Activated CD4-positive, alpha-beta memory T cell treated with anti-CD3 and anti-CD28 coated beads, Interleukin-2, amount 10 ng/mL, durations not matched to agents 7 days and 5 days (primary cell): ENCODE data around the gene KAZN. TPM values are rescaled to one million over a fixed set of nuclear protein-coding genes. Genes with fewer than 3 reads are reported as not detected.

Experiments
- CTCF ChIA-PET: fragments of 350-600 bp; sonication (Branson Sonifier 250); formaldehyde crosslinking; loops from one replicate; lab custom pipeline; 2021; ENCODE audit warnings: antibody characterized with exemption, inconsistent platforms; lab: Charles Lee
- POLR2A ChIA-PET: fragments of 350-600 bp; sonication (Branson Sonifier 250); formaldehyde crosslinking; loops from one replicate; lab custom pipeline; 2021; ENCODE audit warnings: antibody characterized with exemption; lab: Charles Lee
- DNase-seq: peaks from one replicate; pipeline ENCODE4 v3.0.0-alpha.2; 2020
- H3K27ac Mint-ChIP-seq: one replicate; pipeline ENCODE4 v1.8.0; 2021; ENCODE audit warnings: mild to moderate bottlenecking, mixed read lengths
- H3K27me3 Mint-ChIP-seq: one replicate; pipeline ENCODE4 v1.8.0; 2021; ENCODE audit warnings: mixed read lengths
- H3K36me3 Mint-ChIP-seq: one replicate; pipeline ENCODE4 v1.8.0; 2021; ENCODE audit warnings: low read depth, mixed read lengths
- H3K4me1 Mint-ChIP-seq: one replicate; pipeline ENCODE4 v1.8.0; 2021; ENCODE audit warnings: mixed read lengths
- H3K4me3 Mint-ChIP-seq: one replicate; pipeline ENCODE4 v1.8.0; 2021; ENCODE audit warnings: mild to moderate bottlenecking, mixed read lengths
- H3K9me3 Mint-ChIP-seq: one replicate; pipeline ENCODE4 v1.8.0; 2021; ENCODE audit warnings: mixed read lengths
- total RNA-seq, 2 experiments: library from RNA; stranded (reverse); gene quantifications; one replicate each; pipeline ENCODE4 v1.2.3, GENCODE V29; 2021

KAZN gene
- total RNA-seq, 2 experiments from 2014 or later = 0.30 to 0.43 TPM

GRCh38 chr1:14761291-14762153 is 163.0 kb downstream of the KAZN start:
- DNase-seq = no peak
- no peaks in the 10 kb centered on the region for H3K27me3 Mint-ChIP-seq
- H3K4me3 Mint-ChIP-seq = no peak overlapping the region
- no peak overlapping the region for H3K27ac Mint-ChIP-seq
- H3K36me3 Mint-ChIP-seq = no peaks in the 10 kb centered on the region
- CTCF ChIA-PET = no interaction called here
- no peaks in the 10 kb centered on the region for H3K4me1 Mint-ChIP-seq
- POLR2A ChIA-PET = no interaction called here
- no peaks in the 10 kb centered on the region for H3K9me3 Mint-ChIP-seq

DNA sequence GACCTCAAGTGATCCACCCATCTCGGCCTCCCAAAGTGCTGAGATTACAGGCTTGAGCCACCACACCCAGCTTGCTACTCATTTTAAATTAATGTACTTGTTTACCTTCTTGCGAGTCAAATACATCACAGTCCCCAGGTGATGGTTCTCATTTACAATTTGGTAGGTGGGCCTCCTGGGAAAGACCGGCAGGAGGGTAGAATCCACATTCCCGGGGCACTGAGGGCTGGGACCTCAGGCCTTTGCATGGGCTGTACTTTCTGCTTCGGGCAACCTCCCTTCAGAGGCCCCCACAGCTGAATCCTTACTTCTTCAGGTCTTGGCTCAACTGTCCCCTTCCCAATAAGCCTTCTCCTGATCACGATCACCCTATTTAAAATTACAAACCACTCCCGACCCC is 165.5 kb downstream of the KAZN start:
- H3K4me1 Mint-ChIP-seq = no peaks in the 10 kb centered on the region
- no peak overlapping the region for H3K4me3 Mint-ChIP-seq
- no peaks in the 10 kb centered on the region for H3K27me3 Mint-ChIP-seq
- ChIA-PET CTCF (no interaction called here), POLR2A (no interaction called here)
- no peak for DNase-seq
- H3K36me3 Mint-ChIP-seq = no peaks in the 10 kb centered on the region
- no peaks in the 10 kb centered on the region for H3K9me3 Mint-ChIP-seq
- H3K27ac Mint-ChIP-seq = no peak overlapping the region

DNA sequence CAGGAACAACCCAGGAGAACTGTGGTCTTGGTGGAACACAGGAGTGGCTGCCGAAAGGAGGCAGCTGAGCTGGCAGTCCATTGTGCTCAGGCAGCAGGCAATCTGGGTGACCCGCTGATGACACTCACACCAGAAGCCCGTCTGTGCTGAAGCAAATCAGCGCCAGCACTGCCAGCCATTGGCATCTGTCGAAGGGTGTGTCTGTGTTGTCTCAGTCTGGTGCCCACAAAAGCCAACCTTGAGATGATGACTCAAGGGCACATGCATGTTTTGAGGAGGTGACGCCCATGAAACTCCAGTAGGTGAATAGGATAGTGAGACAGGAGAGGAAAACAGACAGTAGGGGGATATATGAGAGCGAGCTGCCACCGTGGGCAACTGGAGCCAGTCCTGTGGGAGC is 167.3 kb downstream of the KAZN start:
- Mint-ChIP-seq H3K9me3 (no peaks in the 10 kb centered on the region), H3K36me3 (no peaks in the 10 kb centered on the region), H3K27ac (no peak overlapping the region), H3K4me3 (no peak overlapping the region), H3K4me1 (no peaks in the 10 kb centered on the region), H3K27me3 (no peaks in the 10 kb centered on the region)
- POLR2A ChIA-PET = no interaction called here
- CTCF ChIA-PET = no interaction called here
- no peak for DNase-seq

DNA sequence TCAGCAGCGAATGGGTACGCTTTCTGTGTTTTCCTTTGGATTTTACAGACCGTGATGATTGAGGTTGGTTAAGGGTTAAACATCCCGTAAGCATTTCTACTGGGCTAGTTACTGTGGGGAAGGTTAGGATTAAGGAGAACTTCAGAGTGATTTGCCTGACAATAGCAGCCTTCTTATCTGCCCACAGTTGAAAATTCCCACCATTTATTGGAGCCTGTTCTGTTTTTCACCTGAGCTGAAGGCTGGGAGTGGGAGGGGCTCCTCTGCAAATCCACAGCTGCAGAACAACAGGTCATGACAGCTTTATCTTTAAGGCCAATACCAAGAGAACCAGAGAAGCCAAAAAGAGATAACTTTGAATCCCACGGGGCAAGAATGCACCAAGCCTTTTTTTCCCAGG is 168.6 kb downstream of the KAZN start:
- ChIA-PET POLR2A (no interaction called here), CTCF (interaction anchor here (2.0 kb wide), 1 partner anchor 12 kb away, joined by 8 read pairs; no protein-coding TSS in a partner anchor)
- no peak for DNase-seq
- H3K27ac Mint-ChIP-seq = no peak overlapping the region
- H3K36me3 Mint-ChIP-seq = no peaks in the 10 kb centered on the region
- no peaks in the 10 kb centered on the region for H3K9me3 Mint-ChIP-seq
- H3K4me1 Mint-ChIP-seq = no peaks in the 10 kb centered on the region
- no peaks in the 10 kb centered on the region for H3K27me3 Mint-ChIP-seq
- no peak overlapping the region for H3K4me3 Mint-ChIP-seq

DNA sequence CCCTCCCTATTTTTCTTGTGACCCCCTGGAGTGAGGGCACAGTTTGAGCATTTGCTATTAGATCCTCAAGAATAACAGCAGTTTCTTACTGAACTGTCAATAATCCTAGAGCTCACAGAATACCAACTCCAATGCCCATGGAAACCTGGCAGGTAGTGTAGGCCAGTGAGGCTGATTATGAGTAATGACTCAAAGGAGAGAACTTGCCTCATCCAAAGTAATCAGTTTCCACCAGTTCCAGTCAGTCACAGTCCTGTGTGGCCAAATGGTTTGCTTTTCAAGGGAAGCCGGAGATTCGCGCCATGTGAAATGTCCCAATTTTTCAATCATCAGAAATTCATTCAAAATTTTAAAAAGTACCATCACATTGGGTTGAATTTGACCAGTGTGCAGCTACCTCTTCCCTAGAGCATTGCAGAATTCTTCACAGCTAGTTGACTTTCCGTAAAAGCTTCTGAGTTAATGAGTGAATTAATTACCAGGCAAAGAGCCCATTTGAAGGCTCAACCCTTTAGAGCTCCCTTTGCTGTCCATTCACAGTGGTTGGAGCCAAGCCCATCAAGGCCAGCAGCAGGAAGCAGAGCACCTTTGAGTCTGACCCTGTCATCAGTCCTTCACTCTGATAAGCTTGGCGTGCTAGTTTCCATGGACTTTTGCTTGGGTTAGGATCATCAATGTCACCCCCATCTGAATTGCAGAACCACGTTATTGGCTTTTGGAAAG is 170.3 kb downstream of the KAZN start:
- ChIA-PET POLR2A (no interaction called here), CTCF (interaction anchor here (2.0 kb wide), 1 partner anchor 10 kb away, joined by 8 read pairs; no protein-coding TSS in a partner anchor)
- no peaks in the 10 kb centered on the region for H3K36me3 Mint-ChIP-seq
- H3K27me3 Mint-ChIP-seq = no peaks in the 10 kb centered on the region
- no peak overlapping the region for H3K4me3 Mint-ChIP-seq
- no peaks in the 10 kb centered on the region for H3K9me3 Mint-ChIP-seq
- no peak for DNase-seq
- H3K27ac Mint-ChIP-seq = no peak overlapping the region
- no peaks in the 10 kb centered on the region for H3K4me1 Mint-ChIP-seq

DNA sequence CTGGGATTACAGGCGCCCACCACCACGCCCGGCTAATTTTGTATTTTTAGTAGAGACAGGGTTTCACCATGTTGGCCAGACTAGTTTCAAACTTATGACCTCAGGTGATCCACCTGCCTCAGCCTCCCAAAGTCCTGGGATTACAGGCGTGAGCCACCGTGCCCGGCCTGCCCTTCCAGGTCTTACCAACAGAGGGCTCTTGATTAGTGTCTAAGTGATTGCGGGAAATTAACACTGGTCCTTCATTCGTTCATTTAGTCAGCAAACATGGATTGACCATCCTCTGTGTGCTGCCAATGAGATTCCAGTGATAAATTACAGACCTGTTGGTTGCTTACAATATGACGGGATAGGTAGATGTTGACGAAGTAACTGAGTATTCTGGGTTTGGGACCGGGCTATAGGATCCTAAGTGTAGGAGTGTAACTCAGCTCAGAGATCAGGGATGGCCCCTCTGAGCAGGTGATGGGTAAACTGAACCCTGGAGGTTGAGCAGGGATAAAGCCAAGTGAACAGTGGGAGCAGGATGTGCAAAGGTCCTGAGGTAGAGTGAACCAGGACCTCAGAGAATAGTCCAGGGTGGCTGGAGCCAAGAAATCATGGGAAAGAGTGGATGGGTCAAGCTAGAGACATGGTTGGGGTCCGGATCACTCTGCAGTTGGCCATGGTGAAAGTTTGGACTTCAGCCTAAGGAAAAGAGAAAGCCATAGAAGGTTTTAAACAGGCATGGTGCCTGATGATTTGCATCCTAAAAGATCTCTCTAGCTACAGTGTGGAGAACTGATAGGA is 171.2 kb downstream of the KAZN start:
- Mint-ChIP-seq H3K27me3 (no peaks in the 10 kb centered on the region), H3K27ac (no peak overlapping the region), H3K4me1 (no peaks in the 10 kb centered on the region), H3K9me3 (no peaks in the 10 kb centered on the region), H3K4me3 (no peak overlapping the region), H3K36me3 (no peaks in the 10 kb centered on the region)
- POLR2A ChIA-PET = no interaction called here
- CTCF ChIA-PET = no interaction called here
- DNase-seq = no peak

GRCh38 chr1:14773396-14774025 is 175.0 kb downstream of the KAZN start:
- Mint-ChIP-seq H3K4me3 (no peak overlapping the region), H3K9me3 (no peaks in the 10 kb centered on the region), H3K27me3 (no peaks in the 10 kb centered on the region), H3K27ac (no peak overlapping the region), H3K36me3 (no peaks in the 10 kb centered on the region), H3K4me1 (peaks cover 7% of the 10 kb centered on the region)
- CTCF ChIA-PET = no interaction called here
- DNase-seq = no peak
- POLR2A ChIA-PET = no interaction called here

- Mint-ChIP-seq H3K36me3 (no peaks in the 10 kb centered on the region), H3K27ac (no peak overlapping the region), H3K4me3 (no peak overlapping the region), H3K9me3 (no peaks in the 10 kb centered on the region), H3K4me1 (peaks cover 8% of the 10 kb centered on the region), H3K27me3 (no peaks in the 10 kb centered on the region)
- ChIA-PET POLR2A (no interaction called here), CTCF (no interaction called here)
- no peak for DNase-seq
Measured at GRCh38 chr1:14774225-14774624, 175.7 kb downstream of the KAZN start.

- no peak for DNase-seq
- Mint-ChIP-seq H3K9me3 (no peaks in the 10 kb centered on the region), H3K4me1 (peaks cover 8% of the 10 kb centered on the region), H3K4me3 (no peak overlapping the region), H3K27me3 (no peaks in the 10 kb centered on the region), H3K36me3 (no peaks in the 10 kb centered on the region), H3K27ac (no peak overlapping the region)
- ChIA-PET CTCF (interaction anchor here (1.2 kb wide), 1 partner anchor 10 kb away, joined by 3 read pairs; no protein-coding TSS in a partner anchor), POLR2A (no interaction called here)
Measured at GRCh38 chr1:14774988-14775387, 176.5 kb downstream of the KAZN start.

- CTCF ChIA-PET = interaction anchor here (1.2 kb wide), 1 partner anchor 9 kb away, joined by 3 read pairs; no protein-coding TSS in a partner anchor
- H3K4me1 Mint-ChIP-seq = peaks cover 8% of the 10 kb centered on the region
Measured at GRCh38 chr1:14775434-14775833, 176.9 kb downstream of the KAZN start.

DNA sequence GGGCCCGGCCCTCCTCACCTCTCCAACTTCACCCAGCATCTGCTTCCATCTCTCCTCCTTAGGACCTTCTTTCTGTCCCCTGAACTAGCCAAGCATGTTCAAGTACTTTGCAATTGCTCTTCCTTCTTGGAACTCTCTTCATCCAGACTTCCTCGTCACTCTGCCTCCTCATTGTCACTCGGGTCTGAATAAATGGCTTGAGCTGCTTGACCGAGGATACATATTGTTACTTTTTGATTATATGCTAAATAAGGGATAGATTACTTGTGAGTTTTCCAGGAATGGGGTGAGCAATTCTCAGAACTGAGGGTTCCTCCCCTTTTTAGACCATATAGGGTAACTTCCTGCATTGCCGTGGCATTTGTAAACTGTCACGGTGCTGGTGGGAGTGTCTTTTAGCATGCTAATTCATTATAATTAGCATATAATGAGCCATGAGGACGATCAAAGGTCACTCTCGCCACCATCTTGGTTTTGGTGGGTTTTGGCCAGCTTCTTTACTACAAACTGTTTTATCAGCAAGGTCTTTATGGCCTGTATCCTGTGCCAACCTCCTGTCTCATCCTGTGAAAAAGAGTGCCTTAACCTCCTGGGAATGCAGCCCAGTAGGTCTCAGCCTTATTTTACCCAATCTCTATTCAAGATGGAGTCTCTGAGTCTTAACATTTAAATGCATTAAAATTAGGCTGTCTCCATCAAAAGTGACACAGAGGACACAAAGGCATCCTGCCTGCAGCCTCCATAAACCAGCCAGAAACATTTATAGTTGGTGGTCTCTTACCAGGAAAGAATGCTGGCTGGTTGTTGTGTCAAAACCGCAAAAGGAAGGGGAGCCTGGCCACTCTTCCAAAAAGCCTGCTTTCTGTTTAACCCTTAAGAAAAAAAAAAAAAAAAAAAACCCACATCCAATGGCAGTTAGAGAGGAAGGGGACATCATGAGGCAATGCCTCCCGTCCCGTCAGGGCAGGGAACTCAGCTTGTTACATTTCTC is 179.3 kb downstream of the KAZN start:
- Mint-ChIP-seq H3K4me3 (no peak overlapping the region), H3K4me1 (peaks cover 8% of the 10 kb centered on the region), H3K9me3 (no peaks in the 10 kb centered on the region), H3K36me3 (no peaks in the 10 kb centered on the region), H3K27me3 (no peaks in the 10 kb centered on the region), H3K27ac (no peak overlapping the region)
- ChIA-PET CTCF (interaction anchor here (0.9 to 1.9 kb wide), 3 partner anchors 10 to 250 kb away, joined by 3 to 8 read pairs (median 5); no protein-coding TSS in a partner anchor), POLR2A (no interaction called here)
- no peak for DNase-seq

More at GRCh38 chr1:14775434-14775833, 176.9 kb downstream of the KAZN start:
- Mint-ChIP-seq H3K4me3 (no peak overlapping the region), H3K27me3 (no peaks in the 10 kb centered on the region), H3K9me3 (no peaks in the 10 kb centered on the region), H3K27ac (no peak overlapping the region), H3K36me3 (no peaks in the 10 kb centered on the region)
- no peak for DNase-seq
- POLR2A ChIA-PET = no interaction called here
